Gastrocnemius medialis (tissue), 4 donors: ENCODE measurements around the gene DYSF. TPM values are rescaled to one million over a fixed set of nuclear protein-coding genes. Genes with fewer than 3 reads are reported as not detected.

ENCODE experiments used
- ATAC-seq, 2 donors: fragments of 150-250 bp; one replicate each; pipeline ENCODE4 v1.9.1; 2016
- DNase-seq, 2 donors: peaks; one replicate each; pipeline ENCODE4 v3.0.0-alpha.2; 2019
- H3K27ac ChIP-seq, 4 donors: fragments of 200-600 bp; sonication (generic); 1 replicate in 1 of 4; 2 replicates in 3 of 4; pipeline ENCODE4 v1.5.1; 2016 to 2018; ENCODE audit warnings: mild to moderate bottlenecking in 2 of 4, moderate library complexity in 1 of 4
- H3K27me3 ChIP-seq, 3 donors: fragments of 200-600 bp; sonication (generic) in 2 of 3; 1 replicate in 1 of 3; 2 replicates in 2 of 3; pipeline versions ENCODE4 v1.5.1 to v1.6.0; 2016 to 2019; ENCODE audit warnings: mild to moderate bottlenecking in 1 of 3, moderate library complexity in 1 of 3
- H3K36me3 ChIP-seq, 2 donors: fragments of 200-600 bp; sonication (generic) in 1 of 2; one replicate each; pipeline ENCODE4 v1.5.1; 2017 to 2018
- H3K4me1 ChIP-seq, 2 donors: fragments of 200-600 bp; sonication (generic) in 1 of 2; one replicate each; pipeline ENCODE4 v1.5.1; 2016 to 2017; ENCODE audit warnings: mild to moderate bottlenecking in 2 of 2
- H3K4me3 ChIP-seq, 4 donors: fragments of 200-600 bp; sonication (generic) in 3 of 4; 1 replicate in 1 of 4; 2 replicates in 3 of 4; pipeline ENCODE4 v1.5.1; 2016 to 2019; ENCODE audit warnings: mild to moderate bottlenecking in 2 of 4
- H3K9me3 ChIP-seq, 3 donors: fragments of 200-600 bp; sonication (generic) in 2 of 3; 1 replicate in 1 of 3; 2 replicates in 2 of 3; pipeline ENCODE4 v1.5.1; 2016 to 2019
- POLR2A ChIP-seq, 2 donors: fragments of 450-650 bp; IDR thresholded peaks; one replicate each; pipeline ENCODE4 v1.6.1; 2017; ENCODE audit warnings: antibody characterized with exemption in 2 of 2, mild to moderate bottlenecking in 2 of 2, moderate library complexity in 2 of 2
- in situ Hi-C, 4 donors: fragments of 200-750 bp; cut with MboI; loops; one replicate each; pipeline versions ENCODE4 v1.15.0 to v1.8.0; 2017; ENCODE audit warnings: low sequenced_read_pairs in 4 of 4
- intact Hi-C: fragments of 100-400 bp; cut with DNase I; formaldehyde crosslinking; loops from one replicate; pipeline ENCODE4 v1.15.1; 2023; ENCODE audit warnings: low total_unique reads
- total RNA-seq, 4 donors: library from RNA; depleted of rRNA; stranded (reverse); fragments of >200 nt; gene quantifications; one replicate each; pipeline versions ENCODE4 v1.1.0 to v1.2.3, GENCODE V29; 2016
- TF ChIP-seq, protein P1 (sequence below), 5 experiments: fragments of 450-650 bp in 3 of 5; fragments of 200-600 bp in 2 of 5; sonication (generic) in 2 of 5; IDR thresholded peaks in 4 of 5; conservative IDR thresholded peaks in 1 of 5; 1 replicate in 4 of 5; 2 replicates in 1 of 5; pipeline ENCODE4 v1.5.1; 2016 to 2019; ENCODE audit warnings: antibody characterized with exemption in 5 of 5, mild to moderate bottlenecking in 3 of 5, moderate library complexity in 3 of 5

Gene DYSF
- total RNA-seq, 4 donors from 2014 or later: 40.7 to 267 (median 153) TPM

- DNase-seq (no peak), ATAC-seq (no peak)
- TF ChIP-seq, protein P1, sequence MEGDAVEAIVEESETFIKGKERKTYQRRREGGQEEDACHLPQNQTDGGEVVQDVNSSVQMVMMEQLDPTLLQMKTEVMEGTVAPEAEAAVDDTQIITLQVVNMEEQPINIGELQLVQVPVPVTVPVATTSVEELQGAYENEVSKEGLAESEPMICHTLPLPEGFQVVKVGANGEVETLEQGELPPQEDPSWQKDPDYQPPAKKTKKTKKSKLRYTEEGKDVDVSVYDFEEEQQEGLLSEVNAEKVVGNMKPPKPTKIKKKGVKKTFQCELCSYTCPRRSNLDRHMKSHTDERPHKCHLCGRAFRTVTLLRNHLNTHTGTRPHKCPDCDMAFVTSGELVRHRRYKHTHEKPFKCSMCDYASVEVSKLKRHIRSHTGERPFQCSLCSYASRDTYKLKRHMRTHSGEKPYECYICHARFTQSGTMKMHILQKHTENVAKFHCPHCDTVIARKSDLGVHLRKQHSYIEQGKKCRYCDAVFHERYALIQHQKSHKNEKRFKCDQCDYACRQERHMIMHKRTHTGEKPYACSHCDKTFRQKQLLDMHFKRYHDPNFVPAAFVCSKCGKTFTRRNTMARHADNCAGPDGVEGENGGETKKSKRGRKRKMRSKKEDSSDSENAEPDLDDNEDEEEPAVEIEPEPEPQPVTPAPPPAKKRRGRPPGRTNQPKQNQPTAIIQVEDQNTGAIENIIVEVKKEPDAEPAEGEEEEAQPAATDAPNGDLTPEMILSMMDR (IDR thresholded peaks at IDR 0.05 in 4 of 5, conservative IDR thresholded peaks at IDR 0.05 in 1 of 5): no peak
- no peak for TF ChIP-seq POLR2A (IDR thresholded peaks at IDR 0.05)
- H3K27me3 ChIP-seq: no peaks in the 10 kb centered on the region
- H3K36me3 ChIP-seq: peaks cover 0 to 35% of the 10 kb centered on the region in 2 donors
- no peak overlapping the region for H3K4me3 ChIP-seq
- H3K4me1 ChIP-seq: peaks cover 10 to 11% of the 10 kb centered on the region in 2 donors
- H3K9me3 ChIP-seq: no peaks in the 10 kb centered on the region
- intact Hi-C loops (no loop called here), in situ Hi-C loops (no loop called here)
- H3K27ac ChIP-seq: no peak overlapping the region
Observed at GRCh38 chr2:71587509-71588073, 134.2 kb downstream of the DYSF start.

GRCh38 chr2:71588497-71589170 lies 135.3 kb downstream of the DYSF start:
- H3K4me1 ChIP-seq: peaks cover 2 to 4% of the 10 kb centered on the region in 2 donors
- no peaks in the 10 kb centered on the region for H3K27me3 ChIP-seq
- DNase-seq (no peak), ATAC-seq (no peak)
- peaks cover 0 to 43% of the 10 kb centered on the region in 2 donors for H3K36me3 ChIP-seq
- no peak overlapping the region for H3K4me3 ChIP-seq
- intact Hi-C loops (no loop called here), in situ Hi-C loops (no loop called here)
- H3K27ac ChIP-seq: no peak overlapping the region
- TF ChIP-seq, protein P1 (IDR thresholded peaks at IDR 0.05 in 4 of 5, conservative IDR thresholded peaks at IDR 0.05 in 1 of 5): no peak
- TF ChIP-seq POLR2A (IDR thresholded peaks at IDR 0.05): no peak
- no peaks in the 10 kb centered on the region for H3K9me3 ChIP-seq

- Histone ChIP-seq H3K27me3 (no peaks in the 10 kb centered on the region), H3K4me3 (no peak overlapping the region), H3K4me1 (no peaks in the 10 kb centered on the region), H3K36me3 (peaks cover 0 to 55% of the 10 kb centered on the region in 2 donors), H3K27ac (no peak overlapping the region), H3K9me3 (no peaks in the 10 kb centered on the region)
- no peak for DNase-seq
- intact Hi-C loops (no loop called here), in situ Hi-C loops (no loop called here)
- ATAC-seq: no peak
- TF ChIP-seq, protein P1 (IDR thresholded peaks at IDR 0.05 in 4 of 5, conservative IDR thresholded peaks at IDR 0.05 in 1 of 5): no peak
- no peak for TF ChIP-seq POLR2A (IDR thresholded peaks at IDR 0.05)
Observed at GRCh38 chr2:71589763-71590162, 136.4 kb downstream of the DYSF start.

- no peak overlapping the region for H3K4me3 ChIP-seq
- ATAC-seq (no peak), DNase-seq (no peak)
- H3K9me3 ChIP-seq: no peaks in the 10 kb centered on the region
- TF ChIP-seq, protein P1 (IDR thresholded peaks at IDR 0.05 in 4 of 5, conservative IDR thresholded peaks at IDR 0.05 in 1 of 5): no peak
- TF ChIP-seq POLR2A (IDR thresholded peaks at IDR 0.05): no peak
- in situ Hi-C loops (no loop called here), intact Hi-C loops (no loop called here)
- no peaks in the 10 kb centered on the region for H3K27me3 ChIP-seq
- H3K36me3 ChIP-seq: peaks cover 0 to 58% of the 10 kb centered on the region in 2 donors
- no peak overlapping the region for H3K27ac ChIP-seq
- no peaks in the 10 kb centered on the region for H3K4me1 ChIP-seq
Observed at GRCh38 chr2:71591044-71591443, 137.7 kb downstream of the DYSF start.
